SK-N-SH (cell line): ENCODE measurements around the gene RGS9. TPM values are rescaled to one million over a fixed set of nuclear protein-coding genes. Genes with fewer than 3 reads are reported as not detected.

ENCODE experiments used
- polyA plus RNA-seq, 3 experiments: library from polyadenylated mRNA; depleted of rRNA; stranded (reverse); fragments of >200 nt; gene quantifications; 2 replicates each; pipeline ENCODE4 v1.2.3, GENCODE V29; 2012
- small RNA-seq, 7 experiments: library from RNA; depleted of rRNA; stranded (forward); fragments of <200 nt; gene quantifications; one replicate each; pipeline ENCODE3, GENCODE V24; 2012

The RGS9 gene
- polyA plus RNA-seq, 1 of the 3 experiments (the other 2 are of a cell fraction) = 1.4 TPM

Small RNAs within 50 kb of the gene (small RNA-seq; reads per million reads assigned to genes)
- gene AC060771.1 = 0 reads per million in 7 experiments

Other genes starting within 250 kb of the RGS9 start
- 10.4 and 10.9 TPM in 2 replicates for gene LRRC37A3, start 217.9 kb upstream of the RGS9 start, polyA plus RNA-seq (2012; rRNA removed)
- 14.5 and 19.0 TPM in 2 replicates for gene GNA13, start 80.6 kb upstream of the RGS9 start, polyA plus RNA-seq (2012; rRNA removed)